Ovary (tissue), 3 donors: Measurements from ENCODE around the gene FAM3D.

ENCODE experiments used
- CTCF ChIP-seq, 3 donors: fragments of 450-650 bp in 2 of 3; fragments of 200-600 bp in 1 of 3; IDR thresholded peaks; one replicate each; pipeline versions ENCODE4 v1.5.1 to v1.8.0; 2016 to 2022; ENCODE audit warnings: antibody characterized with exemption in 3 of 3, mild to moderate bottlenecking in 1 of 3
- EP300 ChIP-seq: sonication (generic); formaldehyde crosslinking; IDR thresholded peaks from one replicate; pipeline ENCODE4 v1.6.1; 2017; ENCODE audit warnings: antibody characterized with exemption
- POLR2A ChIP-seq: fragments of 450-650 bp; IDR thresholded peaks from one replicate; pipeline ENCODE4 v1.6.1; 2017; ENCODE audit warnings: antibody characterized with exemption, mild to moderate bottlenecking, moderate library complexity
- donor health status: DM: no; HTN: no; CAD: no.

- TF ChIP-seq CTCF (IDR thresholded peaks at IDR 0.05) (no peak), EP300 (no peak), POLR2A (no peak)
These were observed 33.3 kb downstream of the FAM3D start for GRCh38 chr3:58633157-58633865.
